Smooth muscle cell (in vitro differentiated cells): Measurements from ENCODE around the gene NNMT. TPM values are rescaled to one million over a fixed set of nuclear protein-coding genes. Genes with fewer than 3 reads are reported as not detected.
A peak's percentile ranks its signal among the peaks of the same experiment; 100 is the strongest.

Experiments used
- DNase-seq: peaks from one replicate; lab custom pipeline; 2025; ENCODE audit not compliant: unreplicated experiment; lab: John Stamatoyannopoulos, UW
- H2AFZ ChIP-seq: fragments of 200-600 bp; sonication (generic); 2 replicates; pipeline ENCODE4 v1.6.0; 2016; ENCODE audit warnings: antibody characterized with exemption, low read depth, mild to moderate bottlenecking
- H3F3A ChIP-seq: fragments of 200-600 bp; sonication (generic); 2 replicates; pipeline ENCODE4 v1.6.0; 2017; ENCODE audit warnings: antibody characterized with exemption, low read depth
- H3K27ac ChIP-seq: fragments of 200-600 bp; sonication (generic); 2 replicates; pipeline ENCODE4 v1.5.1; 2016; ENCODE audit warnings: low read depth, mild to moderate bottlenecking
- H3K27me3 ChIP-seq: fragments of 200-600 bp; sonication (generic); 2 replicates; pipeline ENCODE4 v1.6.1; 2016; ENCODE audit warnings: low read depth, mild to moderate bottlenecking
- H3K36me3 ChIP-seq: fragments of 200-600 bp; sonication (generic); 2 replicates; pipeline ENCODE4 v1.5.1; 2016; ENCODE audit warnings: low read depth
- H3K4me1 ChIP-seq: fragments of 200-600 bp; sonication (generic); 2 replicates; pipeline ENCODE4 v1.5.1; 2016; ENCODE audit warnings: low read depth
- H3K4me2 ChIP-seq: fragments of 200-600 bp; sonication (generic); 2 replicates; pipeline ENCODE4 v1.6.0; 2016; ENCODE audit warnings: mild to moderate bottlenecking
- H3K4me3 ChIP-seq: fragments of 200-600 bp; sonication (generic); 2 replicates; pipeline ENCODE4 v1.5.1; 2016; ENCODE audit warnings: mild to moderate bottlenecking
- H3K79me2 ChIP-seq: fragments of 200-600 bp; sonication (generic); 2 replicates; pipeline ENCODE4 v1.6.0; 2016; ENCODE audit warnings: low read depth, mild to moderate bottlenecking
- H3K9ac ChIP-seq: fragments of 200-600 bp; sonication (generic); 2 replicates; pipeline ENCODE4 v1.6.0; 2016; ENCODE audit warnings: low read depth
- H3K9me3 ChIP-seq: fragments of 200-600 bp; sonication (generic); replicated peaks from 2 replicates; pipeline ENCODE4 v1.5.1; 2016; ENCODE audit warnings: low read depth
- H4K20me1 ChIP-seq: fragments of 200-600 bp; sonication (generic); 2 replicates; pipeline ENCODE4 v1.6.0; 2016; ENCODE audit warnings: low read depth
- CTCF ChIP-seq: fragments of 200-600 bp; sonication (generic); IDR thresholded peaks from 2 replicates; pipeline ENCODE4 v1.5.1; 2017; ENCODE audit warnings: borderline replicate concordance, mild to moderate bottlenecking, antibody characterized with exemption; ENCODE audit not compliant: insufficient read depth, poor library complexity, severe bottlenecking
- WGBS: methylation state at CpG from one replicate; pipeline ENCODE4 v1.1.7; 2016; ENCODE audit warnings: low lambda C conversion rate; 5-methylcytosine and 5-hydroxymethylcytosine counted together
- polyA plus RNA-seq: library from polyadenylated mRNA; unstranded; fragments of >200 nt; fragmentation: Nextera tagmentation; extraction: Ambion mirVana; gene quantifications from 2 replicates; pipeline ENCODE4 v1.2.1, GENCODE V29; 2016
- total RNA-seq: library from RNA; depleted of rRNA; stranded (reverse); fragments of >200 nt; gene quantifications from 2 replicates; pipeline ENCODE4 v1.2.3, GENCODE V29; 2014

NNMT gene
- total and polyA plus RNA-seq, 2 experiments from 2014 or later = 397 to 814 TPM

GRCh38 chr11:114307524-114308203, 11.5 kb downstream of the NNMT start:
- H3F3A ChIP-seq = peaks cover 4% of the 10 kb centered on the region
- H3K79me2 ChIP-seq = peaks cover 95% of the 10 kb centered on the region
- peak overlapping the region; percentile 51 for H3K4me2 ChIP-seq
- H3K9ac ChIP-seq = no peak overlapping the region
- no peak overlapping the region for H2AFZ ChIP-seq
- H3K4me3 ChIP-seq = no peak overlapping the region
- peaks cover 12% of the 10 kb centered on the region for H3K4me1 ChIP-seq
- H3K27ac ChIP-seq = peak overlapping the region; percentile 20
- TF ChIP-seq CTCF = no peak
- peaks cover 93% of the 10 kb centered on the region for H4K20me1 ChIP-seq
- H3K27me3 ChIP-seq = no peaks in the 10 kb centered on the region
- peaks cover 16% of the 10 kb centered on the region for H3K36me3 ChIP-seq
- no peaks in the 10 kb centered on the region for H3K9me3 ChIP-seq
- 59% methylated on average over 9 of the region's 9 CpGs for WGBS
- no peak for DNase-seq

GRCh38 chr11:114308689-114309089, 12.5 kb downstream of the NNMT start:
- peaks cover 4% of the 10 kb centered on the region for H3F3A ChIP-seq
- peaks cover 94% of the 10 kb centered on the region for H3K79me2 ChIP-seq
- H3K4me2 ChIP-seq = peak overlapping the region; percentile 21
- H3K9me3 ChIP-seq = no peaks in the 10 kb centered on the region
- no peak for TF ChIP-seq CTCF
- DNase-seq = no peak
- H2AFZ ChIP-seq = no peak overlapping the region
- H3K4me1 ChIP-seq = peaks cover 2% of the 10 kb centered on the region
- H4K20me1 ChIP-seq = peaks cover 92% of the 10 kb centered on the region
- H3K9ac ChIP-seq = no peak overlapping the region
- H3K27me3 ChIP-seq = no peaks in the 10 kb centered on the region
- H3K36me3 ChIP-seq = peaks cover 16% of the 10 kb centered on the region
- 78% methylated on average over 6 of the region's 6 CpGs for WGBS
- H3K4me3 ChIP-seq = no peak overlapping the region
- peak overlapping the region; percentile 20 for H3K27ac ChIP-seq

- TF ChIP-seq CTCF = no peak
- peak overlapping the region; percentile 20 for H3K27ac ChIP-seq
- no peak overlapping the region for H3K9ac ChIP-seq
- no peak overlapping the region for H3K4me3 ChIP-seq
- H3K4me1 ChIP-seq = no peaks in the 10 kb centered on the region
- no peaks in the 10 kb centered on the region for H3K27me3 ChIP-seq
- H3K4me2 ChIP-seq = no peak overlapping the region
- H3F3A ChIP-seq = no peaks in the 10 kb centered on the region
- no peak overlapping the region for H2AFZ ChIP-seq
- peaks cover 88% of the 10 kb centered on the region for H3K79me2 ChIP-seq
- H3K9me3 ChIP-seq = no peaks in the 10 kb centered on the region
- H3K36me3 ChIP-seq = peaks cover 15% of the 10 kb centered on the region
- peaks cover 89% of the 10 kb centered on the region for H4K20me1 ChIP-seq
- DNase-seq = no peak
- WGBS = 91% methylated on average over 1 of the region's 1 CpG
Observed at GRCh38 chr11:114309517-114309916, 13.3 kb downstream of the NNMT start.

GRCh38 chr11:114310095-114310494, 13.9 kb downstream of the NNMT start:
- no peak for DNase-seq
- no peaks in the 10 kb centered on the region for H3F3A ChIP-seq
- H3K4me2 ChIP-seq = no peak overlapping the region
- no peaks in the 10 kb centered on the region for H3K27me3 ChIP-seq
- peaks cover 86% of the 10 kb centered on the region for H4K20me1 ChIP-seq
- H3K27ac ChIP-seq = no peak overlapping the region
- no peaks in the 10 kb centered on the region for H3K9me3 ChIP-seq
- TF ChIP-seq CTCF = no peak
- peaks cover 15% of the 10 kb centered on the region for H3K36me3 ChIP-seq
- H3K4me3 ChIP-seq = no peak overlapping the region
- H2AFZ ChIP-seq = no peak overlapping the region
- H3K4me1 ChIP-seq = no peaks in the 10 kb centered on the region
- H3K9ac ChIP-seq = no peak overlapping the region
- WGBS = 98% methylated on average over 2 of the region's 2 CpGs
- H3K79me2 ChIP-seq = peaks cover 82% of the 10 kb centered on the region
